Measurements from ENCODE around the gene SLC37A3. TPM values are rescaled to one million over a fixed set of nuclear protein-coding genes. Genes with fewer than 3 reads are reported as not detected.

SLC37A3 gene
- total and polyA plus RNA-seq, 4 donors, result 7.3 to 30.8 (median 10.6) TPM

DNA sequence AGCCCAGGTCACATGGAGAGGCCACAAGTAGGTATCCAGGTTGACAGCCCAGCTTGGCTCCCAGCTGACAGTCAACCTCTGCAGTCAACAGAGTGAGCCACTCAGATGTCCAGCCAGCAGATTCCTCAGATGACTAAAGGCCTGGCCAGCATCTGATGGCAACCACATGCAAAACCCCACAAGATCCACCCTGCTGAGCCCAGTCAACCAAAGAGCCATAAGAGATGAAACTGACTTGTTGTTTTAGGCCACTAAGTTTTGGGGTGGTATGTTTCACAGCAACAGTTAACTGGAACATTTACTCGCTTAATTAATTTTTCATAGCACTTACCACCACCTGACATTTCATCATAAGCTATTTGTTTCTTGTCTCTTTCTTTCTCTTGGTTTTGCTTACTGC, 114.3 kb downstream of the SLC37A3 start (continued):
- no peak for TF ChIP-seq SP1 (IDR thresholded peaks at IDR 0.05)
- no peak for TF ChIP-seq FOXA1 (IDR thresholded peaks at IDR 0.05)

Small RNAs within 50 kb of the gene (small RNA-seq; reads per million reads assigned to genes)
- gene RNA5SP247 (not detected), gene RNA5SP248 (9.5 reads per million, percentile 94 among the genes with 10 or more reads in this experiment)

Other genes with a start within 250 kb of the SLC37A3 start
- gene KDM7A, start 221.5 kb downstream of the SLC37A3 start, total RNA-seq, result 10 to 100 TPM; 17.2 to 27.5 TPM
- 1 to 10 TPM; 1.9 to 2.5 TPM for gene KDM7A, start 221.5 kb downstream of the SLC37A3 start, polyA plus RNA-seq
- gene RAB19, start 5.5 kb upstream of the SLC37A3 start, total RNA-seq, result under 1 TPM; 0.17 to 0.84 TPM
- not detected for gene RAB19, start 5.5 kb upstream of the SLC37A3 start, polyA plus RNA-seq
- gene MKRN1, start 81.0 kb upstream of the SLC37A3 start, total RNA-seq, result 100 to 1,000 TPM in 1 of 2 donors, 10 to 100 TPM in 1; 38.8 to 103 TPM
- gene MKRN1, start 81.0 kb upstream of the SLC37A3 start, polyA plus RNA-seq, result 10 to 100 TPM; 18.7 to 19.6 TPM
- 1 to 10 TPM; 3.0 to 7.4 TPM for gene DENND2A, start 242.3 kb upstream of the SLC37A3 start, total RNA-seq
- gene DENND2A, start 242.3 kb upstream of the SLC37A3 start, polyA plus RNA-seq, result 1 to 10 TPM; 1.2 to 1.6 TPM